H9 (cell line): Measurements from ENCODE around the gene FOXF1. TPM values are rescaled to one million over a fixed set of nuclear protein-coding genes. Genes with fewer than 3 reads are reported as not detected.

Experiments used
- DNase-seq: peaks from one replicate; pipeline ENCODE4 v3.0.0-alpha.2; 2017
- H2AFZ ChIP-seq: one replicate; pipeline ENCODE4 v1.6.1; 2013; ENCODE audit warnings: mild to moderate bottlenecking, low read length, control low read depth, moderate library complexity
- H2AK5ac ChIP-seq: 2 replicates; pipeline ENCODE4 v1.6.1; 2013; ENCODE audit warnings: low read length, control low read depth, mixed read lengths; ENCODE audit not compliant: insufficient read length
- H2BK120ac ChIP-seq: one replicate; pipeline ENCODE4 v1.6.1; 2013; ENCODE audit warnings: low read depth, mild to moderate bottlenecking, low read length, control low read depth, inconsistent platforms; ENCODE audit not compliant: poor library complexity, severe bottlenecking
- H2BK12ac ChIP-seq: 2 replicates; pipeline ENCODE4 v1.6.1; 2013; ENCODE audit warnings: low read length, control low read depth, mixed read lengths, low read depth; ENCODE audit not compliant: insufficient read length
- H2BK15ac ChIP-seq: 2 replicates; pipeline ENCODE4 v1.6.1; 2013; ENCODE audit warnings: low read depth, low read length, control low read depth
- H2BK20ac ChIP-seq: one replicate; pipeline ENCODE4 v1.6.1; 2013; ENCODE audit warnings: low read depth, mild to moderate bottlenecking, low read length, control low read depth, inconsistent platforms; ENCODE audit not compliant: poor library complexity, severe bottlenecking
- H2BK5ac ChIP-seq: 2 replicates; pipeline ENCODE4 v1.6.1; 2013; ENCODE audit warnings: low read length, control low read depth, mixed read lengths; ENCODE audit not compliant: insufficient read length
- H3K14ac ChIP-seq: 2 replicates; pipeline ENCODE4 v1.6.1; 2013; ENCODE audit warnings: low read length, control low read depth; ENCODE audit not compliant: insufficient read depth
- H3K18ac ChIP-seq: 2 replicates; pipeline ENCODE4 v1.6.1; 2013; ENCODE audit warnings: low read depth, mild to moderate bottlenecking, mixed read lengths, low read length, control low read depth; ENCODE audit not compliant: insufficient read length
- H3K23ac ChIP-seq: 2 replicates; pipeline ENCODE4 v1.6.1; 2013; ENCODE audit warnings: low read length, control low read depth, mixed read lengths, low read depth; ENCODE audit not compliant: insufficient read length
- H3K23me2 ChIP-seq: 2 replicates; pipeline ENCODE4 v1.6.1; 2013; ENCODE audit warnings: low read depth, mild to moderate bottlenecking, mixed read lengths, low read length, control low read depth; ENCODE audit not compliant: insufficient read length, poor library complexity, severe bottlenecking
- H3K27ac ChIP-seq: 2 replicates; pipeline ENCODE4 v1.5.1; 2013; ENCODE audit warnings: low read length, control low read depth, mixed read lengths, low read depth; ENCODE audit not compliant: insufficient read length
- H3K27me3 ChIP-seq: 2 replicates; pipeline ENCODE4 v1.6.1; 2013; ENCODE audit warnings: low read length, control low read depth, inconsistent platforms; ENCODE audit not compliant: insufficient read depth
- H3K4ac ChIP-seq: 2 replicates; pipeline ENCODE4 v1.6.1; 2013; ENCODE audit warnings: low read depth, mild to moderate bottlenecking, control low read depth, inconsistent platforms, low read length, moderate library complexity
- H3K4me1 ChIP-seq: 2 replicates; pipeline ENCODE4 v1.6.1; 2013; ENCODE audit warnings: low read length, control low read depth, inconsistent platforms; ENCODE audit not compliant: insufficient read depth
- H3K4me2 ChIP-seq: 2 replicates; pipeline ENCODE4 v1.6.1; 2013; ENCODE audit warnings: low read length, control low read depth, mixed read lengths; ENCODE audit not compliant: insufficient read length, insufficient read depth
- H3K56ac ChIP-seq: 2 replicates; pipeline ENCODE4 v1.6.1; 2013; ENCODE audit warnings: low read depth, mild to moderate bottlenecking, mixed read lengths, low read length, control low read depth; ENCODE audit not compliant: insufficient read length
- H3K79me1 ChIP-seq: 2 replicates; pipeline ENCODE4 v1.6.1; 2013; ENCODE audit warnings: low read depth, mild to moderate bottlenecking, moderate library complexity, low read length, control low read depth, inconsistent platforms; ENCODE audit not compliant: insufficient read depth, poor library complexity, severe bottlenecking
- H3K79me2 ChIP-seq: 2 replicates; pipeline ENCODE4 v1.6.1; 2013; ENCODE audit warnings: low read length, control low read depth, inconsistent platforms; ENCODE audit not compliant: insufficient read depth
- H3K9ac ChIP-seq: 2 replicates; pipeline ENCODE4 v1.6.1; 2013; ENCODE audit warnings: low read length, control low read depth, mixed read lengths; ENCODE audit not compliant: insufficient read length; ENCODE audit errors: extremely low read depth
- H3K9me3 ChIP-seq: one replicate; pipeline ENCODE4 v1.6.1; 2013; ENCODE audit warnings: low read depth, low read length, inconsistent platforms; ENCODE audit not compliant: control insufficient read depth
- H3T11ph ChIP-seq: one replicate; pipeline ENCODE4 v1.6.1; 2013; ENCODE audit warnings: mild to moderate bottlenecking, low read length, control low read depth, inconsistent platforms
- H4K20me1 ChIP-seq: one replicate; pipeline ENCODE4 v1.6.1; 2013; ENCODE audit not compliant: control insufficient read depth, insufficient read length, insufficient read depth
- H4K5ac ChIP-seq: 2 replicates; pipeline ENCODE4 v1.6.1; 2013; ENCODE audit warnings: low read depth, mild to moderate bottlenecking, mixed read lengths, low read length, control low read depth; ENCODE audit not compliant: insufficient read length
- H4K8ac ChIP-seq: replicated peaks from 2 replicates; pipeline ENCODE4 v1.6.1; 2013; ENCODE audit warnings: low read length, control low read depth, mixed read lengths, low read depth; ENCODE audit not compliant: insufficient read length
- H4K91ac ChIP-seq: 2 replicates; pipeline ENCODE4 v1.6.1; 2013; ENCODE audit warnings: low read depth, mild to moderate bottlenecking, moderate library complexity, mixed read lengths, low read length, control low read depth; ENCODE audit not compliant: insufficient read length
- H3K27ac Mint-ChIP-seq, 3 experiments: 2 replicates in 2 of 3; 3 replicates in 1 of 3; pipeline ENCODE4 v1.8.0; 2020 to 2021; ENCODE audit warnings: mixed read lengths in 3 of 3, mild to moderate bottlenecking in 1 of 3, moderate library complexity in 1 of 3
- H3K27me3 Mint-ChIP-seq: 2 replicates; pipeline ENCODE4 v1.8.0; 2021; ENCODE audit warnings: low read depth, mild to moderate bottlenecking, moderate library complexity, mixed read lengths
- H3K36me3 Mint-ChIP-seq, 3 experiments: 2 replicates in 2 of 3; 3 replicates in 1 of 3; pipeline ENCODE4 v1.8.0; 2020 to 2021; ENCODE audit warnings: low read depth in 3 of 3, mixed read lengths in 3 of 3; ENCODE audit not compliant: insufficient read depth in 1 of 3
- H3K4me1 Mint-ChIP-seq, 2 experiments: 2 replicates each; pipeline ENCODE4 v1.8.0; 2020; ENCODE audit warnings: mixed read lengths in 2 of 2
- H3K4me3 Mint-ChIP-seq, 2 experiments: 2 replicates in 1 of 2; 3 replicates in 1 of 2; pipeline ENCODE4 v1.8.0; 2020 to 2021; ENCODE audit warnings: mild to moderate bottlenecking in 2 of 2, mixed read lengths in 2 of 2, moderate library complexity in 1 of 2
- H3K9me3 Mint-ChIP-seq, 2 experiments: 2 replicates in 1 of 2; 3 replicates in 1 of 2; pipeline ENCODE4 v1.8.0; 2020; ENCODE audit warnings: mild to moderate bottlenecking in 2 of 2, mixed read lengths in 2 of 2, moderate library complexity in 1 of 2
- CTCF ChIP-seq: fragments of 200-600 bp; sonication (generic); conservative IDR thresholded peaks from 3 replicates; pipeline ENCODE4 v1.8.0; 2021; ENCODE audit warnings: antibody characterized with exemption, mild to moderate bottlenecking
- WGBS: extraction: QIAGEN DNeasy Blood & Tissue Kit; methylation state at CpG from one replicate; pipeline ENCODE4 v1.1.7; 2013; ENCODE audit warnings: missing lambda C conversion rate, low lambda C conversion rate, mixed read lengths; ENCODE audit not compliant: insufficient read length; ENCODE audit errors: extremely low coverage; 5-methylcytosine and 5-hydroxymethylcytosine counted together
- total RNA-seq: library from RNA; stranded (reverse); gene quantifications from 2 replicates; pipeline ENCODE4 v1.2.1, GENCODE V29; 2021

FOXF1 gene
- total RNA-seq, 1 experiment from 2014 or later: not detected

- no peak overlapping the region for H2BK20ac ChIP-seq
- no peaks in the 10 kb centered on the region for H3K79me1 ChIP-seq
- whole genome bisulfite sequencing: no CpG with 5 or more reads among the region's 13 CpGs
- H3K23me2 ChIP-seq: no peaks in the 10 kb centered on the region
- no peak for DNase-seq
- H3K4me2 ChIP-seq: no peak overlapping the region
- no peak overlapping the region for H4K5ac ChIP-seq
- H2BK5ac ChIP-seq: no peak overlapping the region
- H4K8ac ChIP-seq: no peak overlapping the region
- no peak overlapping the region for H3K14ac ChIP-seq
- H2AFZ ChIP-seq: no peak overlapping the region
- H3K23ac ChIP-seq: no peak overlapping the region
- no peak overlapping the region for H2BK120ac ChIP-seq
- H2BK12ac ChIP-seq: no peak overlapping the region
- H3T11ph ChIP-seq: no peak overlapping the region
- Mint-ChIP-seq H3K4me1 (peaks cover 8 to 25% of the 10 kb centered on the region in 2 experiments), H3K27me3 (peaks cover 100% of the 10 kb centered on the region), H3K27ac (no peak overlapping the region), H3K36me3 (no peaks in the 10 kb centered on the region), H3K4me3 (no peak overlapping the region), H3K9me3 (peaks cover 0 to 2% of the 10 kb centered on the region in 2 experiments; a peak in 1 of 5 replicates)
- no peaks in the 10 kb centered on the region for H4K20me1 ChIP-seq
- H3K18ac ChIP-seq: no peak overlapping the region
- H3K56ac ChIP-seq: no peak overlapping the region
- no peaks in the 10 kb centered on the region for H3K9me3 ChIP-seq
- no peak overlapping the region for H3K27ac ChIP-seq
- H3K4me1 ChIP-seq: no peaks in the 10 kb centered on the region
- TF ChIP-seq CTCF: no peak
- peaks cover 58% of the 10 kb centered on the region for H3K27me3 ChIP-seq
- no peak overlapping the region for H4K91ac ChIP-seq
- H3K79me2 ChIP-seq: no peaks in the 10 kb centered on the region
- H3K4ac ChIP-seq: no peak overlapping the region
- H2AK5ac ChIP-seq: no peak overlapping the region
- no peak overlapping the region for H2BK15ac ChIP-seq
- H3K9ac ChIP-seq: no peak overlapping the region
These were observed 19.3 kb upstream of the FOXF1 start for GRCh38 chr16:86490859-86491639.
